Measurements from ENCODE around the gene RUNDC3A. TPM values are rescaled to one million over a fixed set of nuclear protein-coding genes. Genes with fewer than 3 reads are reported as not detected.

RUNDC3A gene
- total and polyA plus RNA-seq, 2 of the 13 experiments (the other 11 are each of a cell fraction or from before 2014, with no cell fraction given): 0.25 TPM; not detected in 1

DNA sequence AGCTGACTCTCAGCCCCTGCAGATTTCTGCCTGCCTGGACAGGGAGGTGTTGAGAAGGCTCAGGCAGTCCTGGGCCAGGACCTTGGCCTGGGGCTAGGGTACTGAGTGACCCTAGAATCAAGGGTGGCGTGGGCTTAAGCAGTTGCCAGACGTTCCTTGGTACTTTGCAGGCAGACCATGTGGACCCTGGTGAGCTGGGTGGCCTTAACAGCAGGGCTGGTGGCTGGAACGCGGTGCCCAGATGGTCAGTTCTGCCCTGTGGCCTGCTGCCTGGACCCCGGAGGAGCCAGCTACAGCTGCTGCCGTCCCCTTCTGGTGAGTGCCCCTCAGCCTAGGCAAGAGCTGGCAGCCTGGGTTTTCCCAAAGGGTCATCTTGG is 40.6 kb downstream of the RUNDC3A start (continued):
- TF ChIP-seq, protein P1, sequence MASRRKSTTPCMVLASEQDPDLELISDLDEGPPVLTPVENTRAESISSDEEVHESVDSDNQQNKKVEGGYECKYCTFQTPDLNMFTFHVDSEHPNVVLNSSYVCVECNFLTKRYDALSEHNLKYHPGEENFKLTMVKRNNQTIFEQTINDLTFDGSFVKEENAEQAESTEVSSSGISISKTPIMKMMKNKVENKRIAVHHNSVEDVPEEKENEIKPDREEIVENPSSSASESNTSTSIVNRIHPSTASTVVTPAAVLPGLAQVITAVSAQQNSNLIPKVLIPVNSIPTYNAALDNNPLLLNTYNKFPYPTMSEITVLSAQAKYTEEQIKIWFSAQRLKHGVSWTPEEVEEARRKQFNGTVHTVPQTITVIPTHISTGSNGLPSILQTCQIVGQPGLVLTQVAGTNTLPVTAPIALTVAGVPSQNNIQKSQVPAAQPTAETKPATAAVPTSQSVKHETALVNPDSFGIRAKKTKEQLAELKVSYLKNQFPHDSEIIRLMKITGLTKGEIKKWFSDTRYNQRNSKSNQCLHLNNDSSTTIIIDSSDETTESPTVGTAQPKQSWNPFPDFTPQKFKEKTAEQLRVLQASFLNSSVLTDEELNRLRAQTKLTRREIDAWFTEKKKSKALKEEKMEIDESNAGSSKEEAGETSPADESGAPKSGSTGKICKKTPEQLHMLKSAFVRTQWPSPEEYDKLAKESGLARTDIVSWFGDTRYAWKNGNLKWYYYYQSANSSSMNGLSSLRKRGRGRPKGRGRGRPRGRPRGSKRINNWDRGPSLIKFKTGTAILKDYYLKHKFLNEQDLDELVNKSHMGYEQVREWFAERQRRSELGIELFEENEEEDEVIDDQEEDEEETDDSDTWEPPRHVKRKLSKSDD (CRISPR knock-in tag; IDR thresholded peaks at IDR 0.05; ENCODE audit: low read depth): no peak
- no peak for TF ChIP-seq ZBTB8A (CRISPR knock-in tag; IDR thresholded peaks at IDR 0.05; ENCODE audit: borderline replicate concordance, low read depth)
- TF ChIP-seq ATF7 (IDR thresholded peaks at IDR 0.05): no peak
- no peak for TF ChIP-seq ATF7 (CRISPR knock-in tag; IDR thresholded peaks at IDR 0.05)
- TF ChIP-seq, protein P2, sequence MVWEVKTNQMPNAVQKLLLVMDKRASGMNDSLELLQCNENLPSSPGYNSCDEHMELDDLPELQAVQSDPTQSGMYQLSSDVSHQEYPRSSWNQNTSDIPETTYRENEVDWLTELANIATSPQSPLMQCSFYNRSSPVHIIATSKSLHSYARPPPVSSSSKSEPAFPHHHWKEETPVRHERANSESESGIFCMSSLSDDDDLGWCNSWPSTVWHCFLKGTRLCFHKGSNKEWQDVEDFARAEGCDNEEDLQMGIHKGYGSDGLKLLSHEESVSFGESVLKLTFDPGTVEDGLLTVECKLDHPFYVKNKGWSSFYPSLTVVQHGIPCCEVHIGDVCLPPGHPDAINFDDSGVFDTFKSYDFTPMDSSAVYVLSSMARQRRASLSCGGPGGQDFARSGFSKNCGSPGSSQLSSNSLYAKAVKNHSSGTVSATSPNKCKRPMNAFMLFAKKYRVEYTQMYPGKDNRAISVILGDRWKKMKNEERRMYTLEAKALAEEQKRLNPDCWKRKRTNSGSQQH (CRISPR knock-in tag; IDR thresholded peaks at IDR 0.05; ENCODE audit: low read depth): no peak
- no peak for TF ChIP-seq HOXA3 (CRISPR knock-in tag; IDR thresholded peaks at IDR 0.05)
- no peak for TF ChIP-seq MAFF (IDR thresholded peaks at IDR 0.05; ENCODE audit: low read depth, low read length)
- TF ChIP-seq SYNCRIP (IDR thresholded peaks at IDR 0.05; ENCODE audit: insufficient read depth, low read depth, low read length): no peak
- no peak for TF ChIP-seq TEAD2 (CRISPR knock-in tag; IDR thresholded peaks at IDR 0.05)

DNA sequence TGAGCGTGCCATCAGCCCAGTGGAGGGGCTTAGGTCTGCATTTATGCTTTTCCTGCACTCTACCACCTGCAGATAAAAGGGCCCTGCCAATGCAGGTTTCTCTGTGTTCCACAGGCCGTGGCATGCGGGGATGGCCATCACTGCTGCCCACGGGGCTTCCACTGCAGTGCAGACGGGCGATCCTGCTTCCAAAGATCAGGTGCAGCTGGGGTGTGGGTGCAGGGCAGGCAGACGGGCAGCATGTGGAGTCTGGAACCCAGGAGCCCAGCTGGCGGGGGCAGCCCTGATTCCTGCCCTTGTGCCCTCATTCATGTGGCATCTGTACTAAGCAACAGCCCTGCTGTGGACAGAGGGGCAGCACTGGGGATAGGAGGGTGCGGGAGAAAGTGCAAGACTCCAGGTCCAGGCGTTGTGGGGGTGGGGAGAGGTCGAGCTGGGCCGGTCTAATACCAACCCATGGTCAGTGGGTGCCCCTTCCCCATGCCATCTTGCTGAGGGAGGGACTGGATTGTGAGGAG is 41.2 kb downstream of the RUNDC3A start:
- Histone ChIP-seq H3K36me3 (replicated peaks in 1 of 2; ENCODE audit: control insufficient read depth in 1 of 2, insufficient read depth in 2 of 2, low read length in 2 of 2) (peaks cover 9 to 30% of the 10 kb centered on the region in 2 experiments), H3K4me1 (ENCODE audit: insufficient read depth, low read length) (peaks cover 10% of the 10 kb centered on the region), H4K20me1 (ENCODE audit: insufficient read depth, low read length) (no peaks in the 10 kb centered on the region), H3K27ac (ENCODE audit: extremely low read length, insufficient read depth, low read length) (no peak overlapping the region), H3K4me2 (ENCODE audit: low read depth, low read length) (no peak overlapping the region), H3K9me3 (ENCODE audit: low read length) (no peaks in the 10 kb centered on the region), H3K4me3 (replicated peaks in 1 of 3; ENCODE audit: insufficient read depth in 1 of 3, low read depth in 2 of 3, low read length in 3 of 3) (no peak overlapping the region), H3K9ac (ENCODE audit: insufficient read depth, low read depth, low read length) (no peak overlapping the region), H3K27me3 (ENCODE audit: control insufficient read depth in 1 of 2, insufficient read depth in 2 of 2, low read length in 2 of 2) (no peaks in the 10 kb centered on the region), H3K79me2 (ENCODE audit: insufficient read depth, low read length) (peaks cover 4% of the 10 kb centered on the region), H2AFZ (ENCODE audit: low read length) (no peak overlapping the region)
- ChIA-PET POLR2A (no interaction called here), CTCF (ENCODE audit: low intra/inter-chr PET ratio, low total read pairs) (no interaction called here)
- WGBS (ENCODE audit: low lambda C conversion rate): 87% methylated on average over 8 of the region's 12 CpGs
- ATAC-seq (no peak), DNase-seq (ENCODE audit: low spot score) (no peak), FAIRE-seq (no peak)
- in situ Hi-C loops (cut with HindIII; ENCODE audit: extremely low pct_ligation_motif_present, low pct_unique_long_range_greater_than_20kb) (no loop called here), intact Hi-C loops (cut with micrococcal nuclease; ENCODE audit: unreplicated experiment) (loop anchor here (10.0 kb wide), 1 partner anchor 175 kb away; no protein-coding TSS in a partner anchor)
- TF ChIP-seq MIER3 (CRISPR knock-in tag; IDR thresholded peaks at IDR 0.05; ENCODE audit: borderline replicate concordance) (no peak), ZNF543 (CRISPR knock-in tag; IDR thresholded peaks at IDR 0.05) (no peak), NR2C2 (CRISPR knock-in tag; IDR thresholded peaks at IDR 0.05; ENCODE audit: borderline replicate concordance) (no peak), SPEN (CRISPR knock-in tag; IDR thresholded peaks at IDR 0.05; ENCODE audit: low read depth) (no peak), PTBP1 (IDR thresholded peaks at IDR 0.05; ENCODE audit: low read depth, low read length, poor library complexity, severe bottlenecking) (no peak), ZNF761 (CRISPR knock-in tag; conservative IDR thresholded peaks at IDR 0.05) (no peak), MTF1 (CRISPR knock-in tag; IDR thresholded peaks at IDR 0.05) (no peak), NKX3-1 (CRISPR knock-in tag; IDR thresholded peaks at IDR 0.05) (no peak)
- TF ChIP-seq, protein P3, sequence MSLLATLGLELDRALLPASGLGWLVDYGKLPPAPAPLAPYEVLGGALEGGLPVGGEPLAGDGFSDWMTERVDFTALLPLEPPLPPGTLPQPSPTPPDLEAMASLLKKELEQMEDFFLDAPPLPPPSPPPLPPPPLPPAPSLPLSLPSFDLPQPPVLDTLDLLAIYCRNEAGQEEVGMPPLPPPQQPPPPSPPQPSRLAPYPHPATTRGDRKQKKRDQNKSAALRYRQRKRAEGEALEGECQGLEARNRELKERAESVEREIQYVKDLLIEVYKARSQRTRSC (CRISPR knock-in tag; IDR thresholded peaks at IDR 0.05; ENCODE audit: low read depth): no peak
- TF ChIP-seq, protein P4, sequence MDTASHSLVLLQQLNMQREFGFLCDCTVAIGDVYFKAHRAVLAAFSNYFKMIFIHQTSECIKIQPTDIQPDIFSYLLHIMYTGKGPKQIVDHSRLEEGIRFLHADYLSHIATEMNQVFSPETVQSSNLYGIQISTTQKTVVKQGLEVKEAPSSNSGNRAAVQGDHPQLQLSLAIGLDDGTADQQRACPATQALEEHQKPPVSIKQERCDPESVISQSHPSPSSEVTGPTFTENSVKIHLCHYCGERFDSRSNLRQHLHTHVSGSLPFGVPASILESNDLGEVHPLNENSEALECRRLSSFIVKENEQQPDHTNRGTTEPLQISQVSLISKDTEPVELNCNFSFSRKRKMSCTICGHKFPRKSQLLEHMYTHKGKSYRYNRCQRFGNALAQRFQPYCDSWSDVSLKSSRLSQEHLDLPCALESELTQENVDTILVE (CRISPR knock-in tag; IDR thresholded peaks at IDR 0.05): no peak
- no TSS peak for BruUV-seq (replicated peaks)
